PC-3 (cell line): ENCODE measurements around the gene RALA. TPM values are rescaled to one million over a fixed set of nuclear protein-coding genes. Genes with fewer than 3 reads are reported as not detected.

Experiments used
- ATAC-seq: fragments of 200-7000 bp; cut with Tn5 transposase; 2 replicates; pipeline ENCODE4 v1.9.1; 2020; ENCODE audit warnings: mild to moderate bottlenecking, moderate library complexity
- BruUV-seq: library from RNA; stranded (reverse); fragments of 400-500 nt; replicated peaks from 2 replicates; lab custom pipeline; 2021; lab: Mats Ljungman, UMichigan
- CTCF ChIA-PET: fragments of 300-600 bp; sonication (Branson Sonifier 250); formaldehyde crosslinking; loops from one replicate; lab custom pipeline; 2022; ENCODE audit warnings: antibody characterized with exemption; lab: Charles Lee
- POLR2A ChIA-PET: fragments of 300-600 bp; sonication (Branson Sonifier 250); formaldehyde crosslinking; loops from one replicate; lab custom pipeline; 2022; ENCODE audit warnings: antibody characterized with exemption; ENCODE audit not compliant: unreplicated experiment; lab: Charles Lee
- DNase-seq: peaks from one replicate; pipeline ENCODE4 v3.0.0-alpha.2; 2015
- H2AFZ ChIP-seq: fragments of 300-600 bp; sonication (generic); 2 replicates; pipeline ENCODE4 v1.6.0; 2016; ENCODE audit warnings: antibody characterized with exemption, low read length
- H3F3A ChIP-seq: fragments of 300-600 bp; sonication (generic); one replicate; pipeline ENCODE4 v1.6.0; 2017; ENCODE audit warnings: antibody characterized with exemption, low read length, control low read depth, mild to moderate bottlenecking; ENCODE audit not compliant: unreplicated experiment
- H3K27ac ChIP-seq: fragments of 300-600 bp; sonication (generic); 2 replicates; pipeline ENCODE4 v1.5.1; 2016; ENCODE audit warnings: mild to moderate bottlenecking, low read length
- H3K27me3 ChIP-seq: fragments of 300-600 bp; sonication (generic); 2 replicates; pipeline ENCODE4 v1.6.1; 2016; ENCODE audit warnings: low read length, mixed read lengths
- H3K36me3 ChIP-seq: fragments of 300-600 bp; sonication (generic); 2 replicates; pipeline ENCODE4 v1.6.1; 2016; ENCODE audit warnings: low read depth, mixed run types, low read length, mixed read lengths
- H3K4me1 ChIP-seq: fragments of 300-600 bp; sonication (generic); 2 replicates; pipeline ENCODE4 v1.5.1; 2016; ENCODE audit warnings: low read length; ENCODE audit not compliant: insufficient read depth
- H3K4me2 ChIP-seq: fragments of 300-600 bp; sonication (generic); 2 replicates; pipeline ENCODE4 v1.6.0; 2016; ENCODE audit warnings: low read length
- H3K4me3 ChIP-seq: fragments of 300-600 bp; sonication (generic); 2 replicates; pipeline ENCODE4 v1.5.1; 2016; ENCODE audit warnings: mild to moderate bottlenecking, low read length, mixed read lengths
- H3K79me2 ChIP-seq: fragments of 300-600 bp; sonication (generic); 2 replicates; pipeline ENCODE4 v1.6.1; 2017; ENCODE audit warnings: low read length, mixed read lengths
- H3K9ac ChIP-seq: fragments of 300-600 bp; sonication (generic); 2 replicates; pipeline ENCODE4 v1.6.0; 2016; ENCODE audit warnings: mild to moderate bottlenecking, low read length
- H3K9me2 ChIP-seq: fragments of 300-600 bp; sonication (generic); replicated peaks from 2 replicates; pipeline ENCODE4 v1.6.1; 2016; ENCODE audit warnings: mixed run types, low read length, mixed read lengths
- H3K9me3 ChIP-seq: fragments of 300-600 bp; sonication (generic); 2 replicates; pipeline ENCODE4 v1.6.1; 2016; ENCODE audit warnings: low read length, mixed read lengths
- H4K20me1 ChIP-seq: fragments of 300-600 bp; sonication (generic); 2 replicates; pipeline ENCODE4 v1.6.1; 2016; ENCODE audit warnings: low read length, mixed read lengths
- CTCF ChIP-seq: fragments of 300-600 bp; sonication (generic); conservative IDR thresholded peaks from 2 replicates; pipeline ENCODE4 v1.5.1; 2017; ENCODE audit warnings: antibody characterized with exemption, low read depth, mild to moderate bottlenecking, low read length
- EZH2 ChIP-seq: fragments of 300-600 bp; sonication (generic); IDR thresholded peaks from one replicate; pipeline ENCODE4 v1.6.1; 2017; ENCODE audit warnings: antibody characterized with exemption, mild to moderate bottlenecking, low read length; ENCODE audit not compliant: unreplicated experiment
- EZH2phosphoT487 ChIP-seq: fragments of 300-600 bp; sonication (generic); IDR thresholded peaks from 2 replicates; pipeline ENCODE4 v1.6.1; 2018; ENCODE audit warnings: mild to moderate bottlenecking, antibody characterized with exemption, low read length, borderline replicate concordance
- intact Hi-C: fragments of 100-400 bp; cut with micrococcal nuclease; formaldehyde crosslinking; loops from 2 replicates; pipeline ENCODE4 v1.9.0; 2023
- total RNA-seq: library from RNA; depleted of rRNA; stranded (reverse); fragments of >200 nt; gene quantifications from 2 replicates; pipeline ENCODE4 v1.2.3, GENCODE V29; 2014

Gene RALA
- total RNA-seq, 1 experiment from 2014 or later: 12.9 TPM

GRCh38 chr7:39686261-39686924 is 63.0 kb downstream of the RALA start:
- Histone ChIP-seq H4K20me1 (no peaks in the 10 kb centered on the region), H3F3A (no peaks in the 10 kb centered on the region), H3K9me2 (no peaks in the 10 kb centered on the region), H3K27me3 (no peaks in the 10 kb centered on the region), H3K79me2 (peaks cover 20% of the 10 kb centered on the region), H3K9ac (no peak overlapping the region), H3K27ac (no peak overlapping the region), H3K4me1 (peaks cover 19% of the 10 kb centered on the region), H3K4me3 (no peak overlapping the region), H3K36me3 (0 out of 2 replicates have a peak, but pooled peaks cover 4% of the 10 kb centered on the region), H3K9me3 (no peaks in the 10 kb centered on the region), H3K4me2 (no peak overlapping the region), H2AFZ (no peak overlapping the region)
- DNase-seq (no peak), ATAC-seq (no peak)
- CTCF ChIA-PET: no interaction called here
- intact Hi-C loops: no loop called here
- no peak for TF ChIP-seq CTCF
- TF ChIP-seq EZH2phosphoT487: no peak
- no peak for TF ChIP-seq EZH2
- POLR2A ChIA-PET: no interaction called here
- no TSS peak for BruUV-seq

GRCh38 chr7:39688611-39689480 is 65.5 kb downstream of the RALA start:
- H3K79me2 ChIP-seq: 0 out of 2 replicates have a peak, but pooled peaks cover 6% of the 10 kb centered on the region
- peaks cover 24% of the 10 kb centered on the region for H3K4me1 ChIP-seq
- no peak overlapping the region for H3K4me3 ChIP-seq
- DNase-seq (peak; percentile 49), ATAC-seq (peak; percentile 78)
- H3K9me2 ChIP-seq: no peaks in the 10 kb centered on the region
- BruUV-seq: no TSS peak
- H3F3A ChIP-seq: no peaks in the 10 kb centered on the region
- H3K27ac ChIP-seq: no peak overlapping the region
- TF ChIP-seq EZH2 (no peak), CTCF (no peak)
- ChIA-PET POLR2A (no interaction called here), CTCF (no interaction called here)
- H2AFZ ChIP-seq: no peak overlapping the region
- H3K4me2 ChIP-seq: 0 out of 2 replicates have a peak overlapping the region, but pooled peaks have one; percentile 0
- intact Hi-C loops: loop anchor here (1.0 kb wide), 1 partner anchor 64 kb away; no protein-coding TSS in a partner anchor
- H3K36me3 ChIP-seq: 0 out of 2 replicates have a peak, but pooled peaks cover 11% of the 10 kb centered on the region
- no peaks in the 10 kb centered on the region for H3K9me3 ChIP-seq
- H4K20me1 ChIP-seq: no peaks in the 10 kb centered on the region
- no peak overlapping the region for H3K9ac ChIP-seq
- H3K27me3 ChIP-seq: no peaks in the 10 kb centered on the region
